Activated B cell treated with CpG ODN at 0.5 μM for 24 hours (primary cell): ENCODE data around the gene GNGT2. TPM values are rescaled to one million over a fixed set of nuclear protein-coding genes. Genes with fewer than 3 reads are reported as not detected.

ENCODE experiments used
- ATAC-seq: fragments of 200-7000 bp; cut with Tn5 transposase; one replicate; pipeline ENCODE4 v1.10.0; 2021; ENCODE audit warnings: low read depth, mild to moderate bottlenecking, moderate library complexity
- CTCF ChIA-PET: fragments of 350-600 bp; sonication (Branson Sonifier 250); formaldehyde crosslinking; loops from one replicate; lab custom pipeline; 2021; ENCODE audit warnings: antibody characterized with exemption; lab: Charles Lee
- POLR2A ChIA-PET: fragments of 350-600 bp; sonication (Branson Sonifier 250); formaldehyde crosslinking; loops from one replicate; lab custom pipeline; 2021; ENCODE audit warnings: antibody characterized with exemption; lab: Charles Lee
- DNase-seq: peaks from one replicate; pipeline ENCODE4 v3.0.0; 2022
- H3K27ac Mint-ChIP-seq: one replicate; pipeline ENCODE4 v1.8.0; 2020; ENCODE audit warnings: mixed read lengths
- H3K27me3 Mint-ChIP-seq: one replicate; pipeline ENCODE4 v1.8.0; 2021; ENCODE audit warnings: mixed read lengths
- H3K36me3 Mint-ChIP-seq: one replicate; pipeline ENCODE4 v1.8.0; 2021; ENCODE audit warnings: low read depth, mixed read lengths
- H3K4me1 Mint-ChIP-seq: one replicate; pipeline ENCODE4 v1.8.0; 2021; ENCODE audit warnings: mixed read lengths
- H3K4me3 Mint-ChIP-seq: one replicate; pipeline ENCODE4 v1.8.0; 2020; ENCODE audit warnings: mild to moderate bottlenecking, mixed read lengths
- H3K9me3 Mint-ChIP-seq: one replicate; pipeline ENCODE4 v1.8.0; 2020; ENCODE audit warnings: mixed read lengths
- CTCF ChIP-seq: fragments of 200-600 bp; IDR thresholded peaks from one replicate; pipeline ENCODE4 v1.8.0; 2022; ENCODE audit warnings: antibody characterized with exemption, mild to moderate bottlenecking
- intact Hi-C: fragments of 100-400 bp; cut with micrococcal nuclease; formaldehyde crosslinking; loops from one replicate; pipeline ENCODE4 v1.15.1; 2024
- total RNA-seq: library from RNA; stranded (reverse); gene quantifications from 2 replicates; pipeline ENCODE4 v1.2.3, GENCODE V29; 2022

Gene GNGT2
- total RNA-seq, 1 donor from 2014 or later, result 9.8 TPM

GRCh38 chr17:49229805-49230600, 19.6 kb upstream of the GNGT2 start:
- no peak for DNase-seq
- CTCF ChIA-PET, result interaction anchor here (1.3 to 7.2 kb wide), 3 partner anchors 39 to 50 kb away, joined by 4 to 197 read pairs (median 6); no protein-coding TSS in a partner anchor
- peaks cover 7% of the 10 kb centered on the region for H3K27me3 Mint-ChIP-seq
- no peak for TF ChIP-seq CTCF
- no peak overlapping the region for H3K27ac Mint-ChIP-seq
- no peak for ATAC-seq
- H3K4me1 Mint-ChIP-seq, result peaks cover 17% of the 10 kb centered on the region
- H3K36me3 Mint-ChIP-seq, result no peaks in the 10 kb centered on the region
- no peaks in the 10 kb centered on the region for H3K9me3 Mint-ChIP-seq
- H3K4me3 Mint-ChIP-seq, result peak overlapping the region; percentile 80
- POLR2A ChIA-PET, result interaction anchor here (0.5 to 8.7 kb wide), 5 partner anchors 12 to 130 kb away, joined by 3 to 91 read pairs (median 6); no protein-coding TSS in a partner anchor
- intact Hi-C loops, result loop anchor here (1.0 to 10.0 kb wide), 5 partner anchors 11 to 555 kb away; partner anchors contain the start of gene B4GALNT2

- DNase-seq (no peak), ATAC-seq (no peak)
- peaks cover 9% of the 10 kb centered on the region for H3K27me3 Mint-ChIP-seq
- no peak for TF ChIP-seq CTCF
- intact Hi-C loops, result loop anchor here (5.0 to 10.0 kb wide), 2 partner anchors 97 to 554 kb away; partner anchors contain the start of gene B4GALNT2
- H3K36me3 Mint-ChIP-seq, result no peaks in the 10 kb centered on the region
- ChIA-PET POLR2A (interaction anchor here (0.8 to 8.7 kb wide), 4 partner anchors 12 to 131 kb away, joined by 3 to 91 read pairs (median 4); no protein-coding TSS in a partner anchor), CTCF (interaction anchor here (1.3 to 7.2 kb wide), 4 partner anchors 18 to 50 kb away, joined by 4 to 197 read pairs (median 6); partner anchors contain the start of genes ABI3 and GNGT2)
- H3K4me1 Mint-ChIP-seq, result peaks cover 23% of the 10 kb centered on the region
- H3K27ac Mint-ChIP-seq, result no peak overlapping the region
- H3K4me3 Mint-ChIP-seq, result peak overlapping the region; percentile 61
- H3K9me3 Mint-ChIP-seq, result no peaks in the 10 kb centered on the region
Measured at GRCh38 chr17:49229076-49229804, 18.9 kb upstream of the GNGT2 start.

GRCh38 chr17:49227436-49228261, 17.3 kb upstream of the GNGT2 start:
- POLR2A ChIA-PET, result interaction anchor here (0.7 to 8.7 kb wide), 5 partner anchors 8 to 44 kb away, joined by 3 to 91 read pairs (median 4); partner anchors contain the start of genes ABI3 and GNGT2
- peaks cover 10% of the 10 kb centered on the region for H3K27me3 Mint-ChIP-seq
- peak; percentile 61 for TF ChIP-seq CTCF
- intact Hi-C loops, result loop anchor here (1.0 to 10.0 kb wide), 7 partner anchors 17 to 553 kb away; partner anchors contain the start of genes ABI3, B4GALNT2 and GNGT2
- H3K36me3 Mint-ChIP-seq, result peaks cover 2% of the 10 kb centered on the region
- CTCF ChIA-PET, result interaction anchor here (0.5 to 7.2 kb wide), 19 partner anchors 9 to 549 kb away, joined by 3 to 197 read pairs (median 4); partner anchors contain the start of genes ABI3 and GNGT2
- no peak overlapping the region for H3K27ac Mint-ChIP-seq
- H3K4me3 Mint-ChIP-seq, result peak overlapping the region; percentile 24
- H3K4me1 Mint-ChIP-seq, result peaks cover 35% of the 10 kb centered on the region
- DNase-seq (peak; percentile 65), ATAC-seq (peak; percentile 44)
- no peaks in the 10 kb centered on the region for H3K9me3 Mint-ChIP-seq

- POLR2A ChIA-PET, result interaction anchor here (1.0 to 8.7 kb wide), 3 partner anchors 8 to 43 kb away, joined by 3 to 91 read pairs (median 4); no protein-coding TSS in a partner anchor
- Mint-ChIP-seq H3K9me3 (no peaks in the 10 kb centered on the region), H3K27ac (no peak overlapping the region), H3K4me3 (no peak overlapping the region), H3K36me3 (peaks cover 5% of the 10 kb centered on the region), H3K4me1 (peaks cover 35% of the 10 kb centered on the region), H3K27me3 (peaks cover 10% of the 10 kb centered on the region)
- ATAC-seq (no peak), DNase-seq (no peak)
- CTCF ChIA-PET, result interaction anchor here (0.5 to 7.2 kb wide), 17 partner anchors 8 to 548 kb away, joined by 3 to 197 read pairs (median 4); partner anchors contain the start of genes ABI3 and GNGT2
- no peak for TF ChIP-seq CTCF
- intact Hi-C loops, result loop anchor here (1.0 to 10.0 kb wide), 7 partner anchors 17 to 552 kb away; partner anchors contain the start of genes ABI3, B4GALNT2 and GNGT2
Measured at GRCh38 chr17:49226771-49227435, 16.5 kb upstream of the GNGT2 start.
